Measurements from ENCODE around the gene ZNF805.
A peak's percentile ranks its signal among the peaks of the same experiment; 100 is the strongest.

GRCh38 chr19:57191141-57192076 lies 49.0 kb upstream of the ZNF805 start, which contains the start of gene ZNF264:
- TF ChIP-seq POLR2AphosphoS5 (IDR thresholded peaks at IDR 0.05; ENCODE audit: insufficient read depth in 1 of 2, low read depth in 1 of 2) (peak; percentile 76 to 78), POLR2A (IDR thresholded peaks at IDR 0.05) (peak in 1 of 2 donors; percentile 13)
- TF ChIP-seq, protein P1, sequence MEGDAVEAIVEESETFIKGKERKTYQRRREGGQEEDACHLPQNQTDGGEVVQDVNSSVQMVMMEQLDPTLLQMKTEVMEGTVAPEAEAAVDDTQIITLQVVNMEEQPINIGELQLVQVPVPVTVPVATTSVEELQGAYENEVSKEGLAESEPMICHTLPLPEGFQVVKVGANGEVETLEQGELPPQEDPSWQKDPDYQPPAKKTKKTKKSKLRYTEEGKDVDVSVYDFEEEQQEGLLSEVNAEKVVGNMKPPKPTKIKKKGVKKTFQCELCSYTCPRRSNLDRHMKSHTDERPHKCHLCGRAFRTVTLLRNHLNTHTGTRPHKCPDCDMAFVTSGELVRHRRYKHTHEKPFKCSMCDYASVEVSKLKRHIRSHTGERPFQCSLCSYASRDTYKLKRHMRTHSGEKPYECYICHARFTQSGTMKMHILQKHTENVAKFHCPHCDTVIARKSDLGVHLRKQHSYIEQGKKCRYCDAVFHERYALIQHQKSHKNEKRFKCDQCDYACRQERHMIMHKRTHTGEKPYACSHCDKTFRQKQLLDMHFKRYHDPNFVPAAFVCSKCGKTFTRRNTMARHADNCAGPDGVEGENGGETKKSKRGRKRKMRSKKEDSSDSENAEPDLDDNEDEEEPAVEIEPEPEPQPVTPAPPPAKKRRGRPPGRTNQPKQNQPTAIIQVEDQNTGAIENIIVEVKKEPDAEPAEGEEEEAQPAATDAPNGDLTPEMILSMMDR (IDR thresholded peaks at IDR 0.05) = no peak

Measured in vagina (tissue), 2 donors.